HepG2 (cell line): Measurements from ENCODE around the gene SLC24A4. TPM values are rescaled to one million over a fixed set of nuclear protein-coding genes. Genes with fewer than 3 reads are reported as not detected.

Source experiments
- JUN ChIP-seq: sonication (generic); formaldehyde crosslinking; IDR thresholded peaks from 2 replicates; pipeline ENCODE4 v1.4.0; 2020; ENCODE audit warnings: mild to moderate bottlenecking, missing genetic modification reagents
- KAT7 ChIP-seq: IDR thresholded peaks from 2 replicates; pipeline ENCODE4 v1.6.1; 2018; ENCODE audit warnings: borderline replicate concordance, missing compliant biosample characterization
- KLF11 ChIP-seq: IDR thresholded peaks from 2 replicates; pipeline ENCODE4 v1.6.1; 2016; ENCODE audit warnings: missing compliant biosample characterization
- SMAD1 ChIP-seq: sonication (generic); formaldehyde crosslinking; IDR thresholded peaks from 2 replicates; pipeline ENCODE4 v1.4.0; 2020; ENCODE audit warnings: missing genetic modification reagents, low read depth, mild to moderate bottlenecking, borderline replicate concordance
- TOE1 ChIP-seq: sonication (generic); formaldehyde crosslinking; IDR thresholded peaks from 2 replicates; pipeline ENCODE4 v1.4.0; 2020; ENCODE audit warnings: mild to moderate bottlenecking, missing genetic modification reagents
- YEATS4 ChIP-seq: sonication (generic); formaldehyde crosslinking; IDR thresholded peaks from 2 replicates; pipeline ENCODE4 v1.4.0; 2020; ENCODE audit warnings: missing genetic modification reagents, borderline replicate concordance
- ZNF446 ChIP-seq: sonication (generic); formaldehyde crosslinking; IDR thresholded peaks from 2 replicates; pipeline ENCODE4 v1.5.0; 2020; ENCODE audit warnings: mild to moderate bottlenecking, missing genetic modification reagents
- ZNF501 ChIP-seq: sonication (generic); formaldehyde crosslinking; IDR thresholded peaks from 2 replicates; pipeline ENCODE4 v1.5.1; 2020; ENCODE audit warnings: mild to moderate bottlenecking, moderate library complexity, missing genetic modification reagents
- ZNF552 ChIP-seq: sonication (generic); formaldehyde crosslinking; IDR thresholded peaks from 2 replicates; pipeline ENCODE4 v1.9.0; 2022; ENCODE audit warnings: missing genetic modification reagents, mild to moderate bottlenecking, borderline replicate concordance
- ZNF570 ChIP-seq: sonication (generic); formaldehyde crosslinking; IDR thresholded peaks from 2 replicates; pipeline ENCODE4 v1.4.0; 2020; ENCODE audit warnings: mild to moderate bottlenecking, missing genetic modification reagents, borderline replicate concordance
- ZNF83 ChIP-seq: sonication (generic); formaldehyde crosslinking; IDR thresholded peaks from 2 replicates; pipeline ENCODE4 v1.4.0; 2020; ENCODE audit warnings: missing genetic modification reagents, mild to moderate bottlenecking, borderline replicate concordance
- polyA plus RNA-seq, 8 experiments: library from polyadenylated mRNA; depleted of rRNA in 3 of 8; stranded (reverse) in 7 of 8; unstranded in 1 of 8; fragments of >200 nt; fragmentation: Illumina TruSeq in 4 of 8; extraction: Trizol in 4 of 8; gene quantifications; 2 replicates each; pipeline versions ENCODE4 v1.2.1 to v1.2.3, GENCODE V29; 2011 to 2016; ENCODE audit warnings: low read depth in 4 of 8, missing spikeins in 1 of 8, mixed read lengths in 1 of 8; ENCODE audit not compliant: insufficient read depth in 1 of 8
- total RNA-seq, 5 experiments: library from RNA; depleted of rRNA; stranded (reverse); fragments of >200 nt; fragmentation: Illumina TruSeq; extraction: Trizol; gene quantifications; 2 replicates each; pipeline ENCODE4 v1.2.3, GENCODE V29; 2016; ENCODE audit warnings: low read depth in 1 of 5
- TF ChIP-seq, protein P1 (sequence below), 2 experiments: IDR thresholded peaks; 2 replicates each; pipeline ENCODE4 v1.6.1; 2011 to 2012; ENCODE audit warnings: low read length in 2 of 2, borderline replicate concordance in 1 of 2, low read depth in 1 of 2, mild to moderate bottlenecking in 1 of 2, moderate library complexity in 1 of 2
- TF ChIP-seq, protein P2 (sequence below): sonication (generic); formaldehyde crosslinking; IDR thresholded peaks from 2 replicates; pipeline ENCODE4 v1.5.0; 2020; ENCODE audit warnings: missing genetic modification reagents
- TF ChIP-seq, protein P3 (sequence below): sonication (generic); formaldehyde crosslinking; IDR thresholded peaks from 2 replicates; pipeline ENCODE4 v1.4.0; 2020; ENCODE audit warnings: mild to moderate bottlenecking, missing genetic modification reagents

The SLC24A4 gene
- total and polyA plus RNA-seq, 2 of the 13 experiments (the other 11 are each of a cell fraction or from before 2014, with no cell fraction given) = not detected

DNA sequence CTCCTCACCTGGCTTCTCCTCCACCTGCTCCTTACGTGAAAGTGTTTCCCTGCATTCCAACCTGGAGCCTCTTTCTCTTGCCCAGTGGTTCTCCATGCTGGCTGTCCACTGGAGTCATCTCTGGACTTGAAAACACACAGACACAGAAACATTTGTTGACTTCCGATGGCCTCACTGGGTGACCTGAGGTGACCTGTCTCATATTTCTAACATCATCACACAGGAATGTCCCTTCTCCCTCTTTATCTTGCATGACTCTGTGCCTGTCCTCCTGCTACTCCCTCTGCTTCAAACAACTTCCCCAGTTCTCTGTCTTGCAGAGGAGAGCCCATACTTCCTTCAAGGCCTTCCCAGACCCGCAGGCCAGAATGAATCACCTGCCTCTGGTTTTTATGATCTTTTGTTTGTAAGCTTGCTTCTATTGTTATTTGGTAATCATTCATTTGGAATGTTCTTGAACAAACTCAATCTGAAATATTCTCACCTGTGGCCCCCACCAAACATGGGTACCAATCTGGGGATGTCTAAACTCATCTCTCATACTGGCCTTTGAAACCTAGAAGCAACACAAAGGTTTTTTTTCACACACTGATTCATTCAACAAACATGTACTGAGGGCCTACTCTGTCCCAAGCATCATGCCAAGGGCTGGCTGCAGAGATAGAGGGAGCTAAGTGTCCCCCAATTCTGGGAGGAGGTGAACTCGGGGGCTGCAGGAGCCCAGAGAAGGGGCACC is 181.0 kb downstream of the SLC24A4 start (continued):
- TF ChIP-seq, protein P1, sequence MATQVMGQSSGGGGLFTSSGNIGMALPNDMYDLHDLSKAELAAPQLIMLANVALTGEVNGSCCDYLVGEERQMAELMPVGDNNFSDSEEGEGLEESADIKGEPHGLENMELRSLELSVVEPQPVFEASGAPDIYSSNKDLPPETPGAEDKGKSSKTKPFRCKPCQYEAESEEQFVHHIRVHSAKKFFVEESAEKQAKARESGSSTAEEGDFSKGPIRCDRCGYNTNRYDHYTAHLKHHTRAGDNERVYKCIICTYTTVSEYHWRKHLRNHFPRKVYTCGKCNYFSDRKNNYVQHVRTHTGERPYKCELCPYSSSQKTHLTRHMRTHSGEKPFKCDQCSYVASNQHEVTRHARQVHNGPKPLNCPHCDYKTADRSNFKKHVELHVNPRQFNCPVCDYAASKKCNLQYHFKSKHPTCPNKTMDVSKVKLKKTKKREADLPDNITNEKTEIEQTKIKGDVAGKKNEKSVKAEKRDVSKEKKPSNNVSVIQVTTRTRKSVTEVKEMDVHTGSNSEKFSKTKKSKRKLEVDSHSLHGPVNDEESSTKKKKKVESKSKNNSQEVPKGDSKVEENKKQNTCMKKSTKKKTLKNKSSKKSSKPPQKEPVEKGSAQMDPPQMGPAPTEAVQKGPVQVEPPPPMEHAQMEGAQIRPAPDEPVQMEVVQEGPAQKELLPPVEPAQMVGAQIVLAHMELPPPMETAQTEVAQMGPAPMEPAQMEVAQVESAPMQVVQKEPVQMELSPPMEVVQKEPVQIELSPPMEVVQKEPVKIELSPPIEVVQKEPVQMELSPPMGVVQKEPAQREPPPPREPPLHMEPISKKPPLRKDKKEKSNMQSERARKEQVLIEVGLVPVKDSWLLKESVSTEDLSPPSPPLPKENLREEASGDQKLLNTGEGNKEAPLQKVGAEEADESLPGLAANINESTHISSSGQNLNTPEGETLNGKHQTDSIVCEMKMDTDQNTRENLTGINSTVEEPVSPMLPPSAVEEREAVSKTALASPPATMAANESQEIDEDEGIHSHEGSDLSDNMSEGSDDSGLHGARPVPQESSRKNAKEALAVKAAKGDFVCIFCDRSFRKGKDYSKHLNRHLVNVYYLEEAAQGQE (IDR thresholded peaks at IDR 0.05; ENCODE audit: borderline replicate concordance in 1 of 2, low read depth in 1 of 2, low read length in 2 of 2) = no peak
- TF ChIP-seq TOE1 (no peak), KLF11 (CRISPR knock-in tag) (no peak), JUN (CRISPR knock-in tag) (peak; percentile 99), ZNF83 (CRISPR knock-in tag) (no peak), SMAD1 (CRISPR knock-in tag) (no peak), ZNF552 (no peak), YEATS4 (CRISPR knock-in tag) (no peak), ZNF501 (CRISPR knock-in tag) (no peak), ZNF570 (no peak), KAT7 (CRISPR knock-in tag) (no peak), ZNF446 (CRISPR knock-in tag) (no peak)
- TF ChIP-seq, protein P2, sequence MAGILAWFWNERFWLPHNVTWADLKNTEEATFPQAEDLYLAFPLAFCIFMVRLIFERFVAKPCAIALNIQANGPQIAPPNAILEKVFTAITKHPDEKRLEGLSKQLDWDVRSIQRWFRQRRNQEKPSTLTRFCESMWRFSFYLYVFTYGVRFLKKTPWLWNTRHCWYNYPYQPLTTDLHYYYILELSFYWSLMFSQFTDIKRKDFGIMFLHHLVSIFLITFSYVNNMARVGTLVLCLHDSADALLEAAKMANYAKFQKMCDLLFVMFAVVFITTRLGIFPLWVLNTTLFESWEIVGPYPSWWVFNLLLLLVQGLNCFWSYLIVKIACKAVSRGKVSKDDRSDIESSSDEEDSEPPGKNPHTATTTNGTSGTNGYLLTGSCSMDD (CRISPR knock-in tag) = no peak
- TF ChIP-seq, protein P3, sequence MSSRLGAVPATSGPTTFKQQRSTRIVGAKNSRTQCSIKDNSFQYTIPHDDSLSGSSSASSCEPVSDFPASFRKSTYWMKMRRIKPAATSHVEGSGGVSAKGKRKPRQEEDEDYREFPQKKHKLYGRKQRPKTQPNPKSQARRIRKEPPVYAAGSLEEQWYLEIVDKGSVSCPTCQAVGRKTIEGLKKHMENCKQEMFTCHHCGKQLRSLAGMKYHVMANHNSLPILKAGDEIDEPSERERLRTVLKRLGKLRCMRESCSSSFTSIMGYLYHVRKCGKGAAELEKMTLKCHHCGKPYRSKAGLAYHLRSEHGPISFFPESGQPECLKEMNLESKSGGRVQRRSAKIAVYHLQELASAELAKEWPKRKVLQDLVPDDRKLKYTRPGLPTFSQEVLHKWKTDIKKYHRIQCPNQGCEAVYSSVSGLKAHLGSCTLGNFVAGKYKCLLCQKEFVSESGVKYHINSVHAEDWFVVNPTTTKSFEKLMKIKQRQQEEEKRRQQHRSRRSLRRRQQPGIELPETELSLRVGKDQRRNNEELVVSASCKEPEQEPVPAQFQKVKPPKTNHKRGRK (CRISPR knock-in tag) = no peak
